H1 (cell line): ENCODE results near the gene LEMD1. TPM values are rescaled to one million over a fixed set of nuclear protein-coding genes. Genes with fewer than 3 reads are reported as not detected.

Experiments
- CTCF ChIA-PET: fragments of 300-600 bp; sonication (Branson Sonifier 250); formaldehyde crosslinking; loops from one replicate; lab custom pipeline; 2021; ENCODE audit not compliant: partially characterized antibody; lab: Charles Lee
- POLR2A ChIA-PET: fragments of 300-600 bp; sonication (Branson Sonifier 250); formaldehyde crosslinking; loops from one replicate; lab custom pipeline; 2021; ENCODE audit warnings: inconsistent platforms; ENCODE audit not compliant: partially characterized antibody; lab: Charles Lee
- DNase-seq, 2 experiments: peaks; one replicate each; pipeline versions ENCODE4 v3.0.0 to v3.0.0-alpha.2; 2010 to 2022; ENCODE audit warnings: low spot score in 2 of 2, low read depth in 1 of 2, mixed read lengths in 1 of 2
- FAIRE-seq: peaks from 2 replicates; lab custom pipeline; 2011; peaks lifted over from hg19 to GRCh38; lab: Jason Lieb, UNC
- H2AFZ ChIP-seq: 2 replicates; pipeline ENCODE4 v1.8.1; 2012; ENCODE audit warnings: low read length, inconsistent platforms
- H2AK5ac ChIP-seq: 2 replicates; pipeline ENCODE4 v1.6.1; 2013; ENCODE audit warnings: low read depth, low read length
- H2BK120ac ChIP-seq: replicated peaks from 2 replicates; pipeline ENCODE3; 2013; ENCODE audit warnings: low read depth, low read length, inconsistent platforms
- H2BK12ac ChIP-seq: 2 replicates; pipeline ENCODE4 v1.6.1; 2013; ENCODE audit warnings: low read depth, low read length
- H2BK15ac ChIP-seq: 2 replicates; pipeline ENCODE4 v1.6.1; 2013; ENCODE audit warnings: low read length
- H2BK20ac ChIP-seq: 2 replicates; pipeline ENCODE4 v1.6.1; 2013; ENCODE audit warnings: low read length
- H2BK5ac ChIP-seq: 2 replicates; pipeline ENCODE4 v1.6.1; 2013; ENCODE audit warnings: low read depth, low read length
- H3K14ac ChIP-seq: 2 replicates; pipeline ENCODE4 v1.6.1; 2013; ENCODE audit warnings: inconsistent platforms; ENCODE audit not compliant: insufficient read length
- H3K18ac ChIP-seq: 2 replicates; pipeline ENCODE4 v1.6.1; 2013; ENCODE audit warnings: low read length; ENCODE audit errors: extremely low read depth
- H3K23ac ChIP-seq: 2 replicates; pipeline ENCODE4 v1.6.1; 2013; ENCODE audit warnings: inconsistent platforms; ENCODE audit not compliant: insufficient read length
- H3K23me2 ChIP-seq: 2 replicates; pipeline ENCODE4 v1.6.1; 2013; ENCODE audit warnings: low read depth, low read length
- H3K27ac ChIP-seq: 2 replicates; pipeline ENCODE4 v1.6.1; 2011; ENCODE audit warnings: low read depth, low read length, inconsistent platforms
- H3K27me3 ChIP-seq, 4 experiments: replicated peaks in 1 of 4; 1 replicate in 1 of 4; 2 replicates in 3 of 4; pipeline versions ENCODE4 v1.6.1 to v1.8.1; 2011 to 2013; ENCODE audit warnings: low read length in 3 of 4, mild to moderate bottlenecking in 3 of 4, inconsistent platforms in 2 of 4, mixed read lengths in 2 of 4, moderate library complexity in 1 of 4; ENCODE audit not compliant: control insufficient read depth in 3 of 4, insufficient read depth in 3 of 4; ENCODE audit errors: extremely low read depth in 1 of 4
- H3K36me3 ChIP-seq, 4 experiments: 2 replicates each; pipeline versions ENCODE4 v1.6.1 to v1.8.1; 2011 to 2013; ENCODE audit warnings: mild to moderate bottlenecking in 4 of 4, low read length in 3 of 4, moderate library complexity in 2 of 4, control low read depth in 1 of 4, inconsistent platforms in 1 of 4; ENCODE audit not compliant: insufficient read depth in 4 of 4, control insufficient read depth in 2 of 4
- H3K4ac ChIP-seq: replicated peaks from 2 replicates; pipeline ENCODE3; 2013; ENCODE audit warnings: low read length, low read depth, mixed read lengths, inconsistent platforms; ENCODE audit not compliant: insufficient read length
- H3K4me1 ChIP-seq, 4 experiments: replicated peaks in 1 of 4; 1 replicate in 1 of 4; 2 replicates in 3 of 4; pipeline versions ENCODE4 v1.6.1 to v1.8.1; 2011 to 2013; ENCODE audit warnings: low read length in 3 of 4, inconsistent platforms in 2 of 4, mixed read lengths in 1 of 4; ENCODE audit not compliant: insufficient read depth in 4 of 4, control insufficient read depth in 3 of 4
- H3K4me2 ChIP-seq, 2 experiments: 2 replicates each; pipeline versions ENCODE4 v1.6.1 to v1.8.1; 2011 to 2013; ENCODE audit warnings: low read depth in 2 of 2, low read length in 2 of 2, control low read depth in 1 of 2, inconsistent platforms in 1 of 2, mild to moderate bottlenecking in 1 of 2; ENCODE audit not compliant: insufficient read depth in 1 of 2
- H3K4me3 ChIP-seq, 4 experiments: fragments of 200-600, 300-600 bp in 1 of 4; sonication (generic), shearing (Covaris generic), sonication (Bioruptor Twin) in 1 of 4; 2 replicates each; pipeline versions ENCODE4 v1.5.1 to v1.8.1; 2011 to 2016; ENCODE audit warnings: low read length in 4 of 4, low read depth in 3 of 4, control low read depth in 2 of 4, inconsistent platforms in 2 of 4, mild to moderate bottlenecking in 2 of 4, mixed read lengths in 1 of 4, moderate library complexity in 1 of 4; ENCODE audit not compliant: insufficient read depth in 2 of 4; ENCODE audit errors: extremely low read depth in 1 of 4
- H3K56ac ChIP-seq: replicated peaks from 2 replicates; pipeline ENCODE3; 2013; ENCODE audit warnings: low read depth, mild to moderate bottlenecking, mixed read lengths, low read length, inconsistent platforms; ENCODE audit not compliant: insufficient read length
- H3K79me1 ChIP-seq: 2 replicates; pipeline ENCODE4 v1.6.1; 2013; ENCODE audit warnings: low read depth, low read length, control low read depth
- H3K79me2 ChIP-seq, 2 experiments: 2 replicates each; pipeline versions ENCODE4 v1.6.1 to v1.8.1; 2012 to 2013; ENCODE audit warnings: low read length in 2 of 2, mild to moderate bottlenecking in 2 of 2, inconsistent platforms in 1 of 2; ENCODE audit not compliant: insufficient read depth in 2 of 2, control insufficient read depth in 1 of 2
- H3K9ac ChIP-seq, 4 experiments: replicated peaks in 1 of 4; 1 replicate in 1 of 4; 2 replicates in 3 of 4; pipeline versions ENCODE4 v1.6.1 to v1.8.1; 2011 to 2013; ENCODE audit warnings: low read depth in 3 of 4, low read length in 3 of 4, control low read depth in 2 of 4, mild to moderate bottlenecking in 2 of 4, moderate library complexity in 2 of 4, inconsistent platforms in 1 of 4; ENCODE audit errors: extremely low read depth in 1 of 4
- H3K9me3 ChIP-seq, 2 experiments: 2 replicates each; pipeline versions ENCODE4 v1.6.1 to v1.8.1; 2012 to 2013; ENCODE audit warnings: mild to moderate bottlenecking in 2 of 2, moderate library complexity in 2 of 2, control low read depth in 1 of 2, inconsistent platforms in 1 of 2, low read depth in 1 of 2, low read length in 1 of 2, mixed read lengths in 1 of 2; ENCODE audit not compliant: insufficient read depth in 2 of 2
- H4K20me1 ChIP-seq, 2 experiments: replicated peaks in 1 of 2; 2 replicates each; pipeline versions ENCODE3 to v1.8.1; 2011 to 2013; ENCODE audit warnings: inconsistent platforms in 2 of 2, low read length in 2 of 2, mild to moderate bottlenecking in 1 of 2; ENCODE audit not compliant: insufficient read depth in 2 of 2, control insufficient read depth in 1 of 2
- H4K5ac ChIP-seq: 2 replicates; pipeline ENCODE4 v1.6.1; 2013; ENCODE audit warnings: low read length, low read depth, mixed read lengths, inconsistent platforms; ENCODE audit not compliant: insufficient read length
- H4K8ac ChIP-seq: 2 replicates; pipeline ENCODE4 v1.8.0; 2013; ENCODE audit warnings: mild to moderate bottlenecking, moderate library complexity, low read length, inconsistent platforms; ENCODE audit not compliant: insufficient read depth; ENCODE audit errors: extremely low read depth
- H4K91ac ChIP-seq: replicated peaks from 2 replicates; pipeline ENCODE3; 2013; ENCODE audit warnings: low read length, mixed read lengths, inconsistent platforms; ENCODE audit not compliant: insufficient read length
- CTBP2 ChIP-seq: IDR thresholded peaks from 2 replicates; pipeline ENCODE4 v1.7.0; 2011; ENCODE audit warnings: borderline replicate concordance, mild to moderate bottlenecking, moderate library complexity, mixed read lengths, low read length; ENCODE audit not compliant: insufficient read depth, insufficient read length
- EGR1 ChIP-seq: IDR thresholded peaks from 2 replicates; pipeline ENCODE4 v1.6.1; 2011; ENCODE audit warnings: low read depth, low read length, borderline replicate concordance
- EP300 ChIP-seq, 2 experiments: IDR thresholded peaks; 1 replicate in 1 of 2; 2 replicates in 1 of 2; pipeline ENCODE4 v1.6.1; 2011 to 2012; ENCODE audit warnings: low read depth in 2 of 2, low read length in 2 of 2, mild to moderate bottlenecking in 2 of 2, borderline replicate concordance in 1 of 2, inconsistent platforms in 1 of 2, moderate library complexity in 1 of 2
- GABPA ChIP-seq: IDR thresholded peaks from 2 replicates; pipeline ENCODE4 v1.6.1; 2011; ENCODE audit warnings: mild to moderate bottlenecking, low read length, moderate library complexity, borderline replicate concordance; ENCODE audit not compliant: insufficient read depth
- POLR2A ChIP-seq, 2 experiments: IDR thresholded peaks; 1 replicate in 1 of 2; 2 replicates in 1 of 2; pipeline ENCODE4 v1.6.1; 2011; ENCODE audit warnings: low read depth in 2 of 2, low read length in 2 of 2, mild to moderate bottlenecking in 2 of 2; ENCODE audit errors: control extremely low read depth in 1 of 2
- SIN3A ChIP-seq, 2 experiments: IDR thresholded peaks in 1 of 2; conservative IDR thresholded peaks in 1 of 2; 2 replicates each; pipeline ENCODE4 v1.6.1; 2011 to 2012; ENCODE audit warnings: low read length in 2 of 2, improper control_type of control experiment in 1 of 2, low read depth in 1 of 2, mild to moderate bottlenecking in 1 of 2
- SIX5 ChIP-seq: IDR thresholded peaks from 2 replicates; pipeline ENCODE4 v1.6.1; 2011; ENCODE audit warnings: mild to moderate bottlenecking, low read depth, low read length
- TBP ChIP-seq: IDR thresholded peaks from 2 replicates; pipeline ENCODE4 v1.6.1; 2011; ENCODE audit warnings: low read depth, low read length, improper control_type of control experiment
- TCF12 ChIP-seq: IDR thresholded peaks from 2 replicates; pipeline ENCODE4 v1.6.1; 2011; ENCODE audit warnings: low read depth, mild to moderate bottlenecking, low read length
- YY1 ChIP-seq: IDR thresholded peaks from 2 replicates; pipeline ENCODE4 v1.6.1; 2011; ENCODE audit warnings: low read depth, mild to moderate bottlenecking, low read length
- WGBS, 2 experiments: shearing (Covaris generic) in 1 of 2; methylation state at CpG; one replicate each; pipeline versions ENCODE4 v1.1.6 to v1.1.7; 2013 to 2015; ENCODE audit warnings: low lambda C conversion rate in 2 of 2, mixed read lengths in 2 of 2, inconsistent platforms in 1 of 2, low coverage in 1 of 2, missing lambda C conversion rate in 1 of 2; ENCODE audit not compliant: insufficient replicate concordance in 2 of 2, insufficient coverage in 1 of 2, insufficient read length in 1 of 2; ENCODE audit errors: extremely low coverage in 1 of 2, missing lambda C conversion rate in 1 of 2; 5-methylcytosine and 5-hydroxymethylcytosine counted together
- polyA plus RNA-seq, 7 experiments: library from polyadenylated mRNA; depleted of rRNA in 3 of 7; stranded (reverse) in 5 of 7; unstranded in 2 of 7; fragments of >200 nt in 5 of 7; fragments of 200-250 nt in 2 of 7; gene quantifications; 1 replicate in 5 of 7; 2 replicates in 1 of 7; 4 replicates in 1 of 7; pipeline versions ENCODE4 v1.2.1 to v1.2.3, GENCODE V29; 2011 to 2013; ENCODE audit warnings: missing spikeins in 2 of 7, mixed read lengths in 2 of 7
- total RNA-seq: library from RNA; stranded (reverse); fragmentation: NEBNext Ultra II Directional; extraction: Animal tissue kit (Norgen Biotek cat#: 25700); gene quantifications from 2 replicates; pipeline ENCODE4 v1.2.1, GENCODE V29; 2021

Gene LEMD1
- total and polyA plus RNA-seq, 2 of the 8 experiments (the other 6 are each of a cell fraction or from before 2014, with no cell fraction given): 10.0 to 10.5 TPM

GRCh38 chr1:205444931-205445645 is 23.2 kb upstream of the LEMD1 start:
- Histone ChIP-seq H3K36me3 (peaks cover 0 to 3% (median 0%) of the 10 kb centered on the region in 4 experiments; a peak in 2 of 8 replicates), H3K4me1 (peaks cover 56 to 89% (median 76%) of the 10 kb centered on the region in 4 experiments), H2BK15ac (no peak overlapping the region), H3K27ac (peak overlapping the region; percentile 76; the same call in 1 of the 2 replicates), H4K91ac (peak overlapping the region; percentile 86), H4K8ac (no peak overlapping the region; the same call in 1 of the 2 replicates), H3K18ac (peak overlapping the region; percentile 99), H3K23me2 (peaks cover 7% of the 10 kb centered on the region; the same call in 1 of the 2 replicates), H3K23ac (no peak overlapping the region), H2AK5ac (0 out of 2 replicates have a peak overlapping the region, but pooled peaks have one; percentile 92), H3K79me1 (peaks cover 2% of the 10 kb centered on the region; the same call in 1 of the 2 replicates), H3K4me3 (peak overlapping the region in 2 of 4 experiments; percentile 3 to 46; a peak in 3 of 8 replicates), H3K9ac (peak overlapping the region in 2 of 4 experiments; percentile 47 to 56; a peak in 3 of 7 replicates), H4K5ac (peak overlapping the region; percentile 88), H3K79me2 (no peaks in the 10 kb centered on the region), H4K20me1 (peaks cover 4 to 8% of the 10 kb centered on the region in 2 experiments), H3K14ac (no peak overlapping the region), H2BK120ac (peak overlapping the region; percentile 77), H2BK20ac (peak overlapping the region; percentile 82), H2BK5ac (peak overlapping the region; percentile 99), H3K4ac (peak overlapping the region; percentile 91), H3K56ac (peak overlapping the region; percentile 13), H2BK12ac (peak overlapping the region; percentile 34; the same call in 1 of the 2 replicates), H3K27me3 (peaks cover 0 to 5% (median 1%) of the 10 kb centered on the region in 4 experiments; a peak in 2 of 7 replicates), H2AFZ (no peak overlapping the region), H3K9me3 (no peaks in the 10 kb centered on the region), H3K4me2 (peak overlapping the region; percentile 65 to 80)
- 3% methylated on average over 15 of the region's 18 CpGs; no CpG with 5 or more reads in 1 of the 2 experiments for WGBS, 2 experiments
- FAIRE-seq (peak; percentile 55), DNase-seq (peak in 1 of 2 experiments; percentile 77)
- ChIA-PET CTCF (interaction anchor here (0.6 to 30.2 kb wide), 11 partner anchors 9 to 236 kb away, joined by 3 to 767 read pairs (median 5); partner anchors contain the start of genes BLACAT1 and LEMD1), POLR2A (interaction anchor here (0.8 to 13.3 kb wide), 9 partner anchors 10 to 304 kb away, joined by 3 to 220 read pairs (median 5); partner anchors contain the start of gene BLACAT1)
- TF ChIP-seq EGR1: peak; percentile 30; the same call in 1 of the 2 replicates
- peak; percentile 69 for TF ChIP-seq CTBP2
- TF ChIP-seq TBP: peak; percentile 40; the same call in 1 of the 2 replicates
- TF ChIP-seq TCF12: peak; percentile 83; the same call in 1 of the 2 replicates
- 0 out of 2 replicates have a peak, but pooled peaks have one; percentile 5 for TF ChIP-seq YY1
- TF ChIP-seq GABPA: no peak
- 0 out of 4 replicates have a peak, but pooled peaks of 1 of the 2 experiments have one; percentile 21 for TF ChIP-seq SIN3A (conservative IDR thresholded peaks at IDR 0.05 in 1 of 2, IDR thresholded peaks at IDR 0.05 in 1 of 2; ENCODE audit: low read depth in 1 of 2, low read length in 2 of 2)
- peak in 1 of 2 experiments; percentile 38; a peak in 1 of 3 replicates for TF ChIP-seq POLR2A (IDR thresholded peaks at IDR 0.05; ENCODE audit: control extremely low read depth in 1 of 2, low read depth in 2 of 2, low read length in 2 of 2)
- peak; percentile 73 for TF ChIP-seq SIX5
- TF ChIP-seq EP300 (IDR thresholded peaks at IDR 0.05; ENCODE audit: borderline replicate concordance in 1 of 2, low read depth in 2 of 2, low read length in 2 of 2): peak in 1 of 2 experiments; percentile 70; a peak in 1 of 3 replicates
